ENCODE results near the gene TCP11L1. TPM values are rescaled to one million over a fixed set of nuclear protein-coding genes. Genes with fewer than 3 reads are reported as not detected.
A peak's percentile ranks its signal among the peaks of the same experiment; 100 is the strongest.

TCP11L1 gene
- total and polyA plus RNA-seq, 9 of the 15 experiments (the other 6 are each of a cell fraction or from before 2014, with no cell fraction given): 1.6 to 15.3 (median 5.4) TPM

DNA sequence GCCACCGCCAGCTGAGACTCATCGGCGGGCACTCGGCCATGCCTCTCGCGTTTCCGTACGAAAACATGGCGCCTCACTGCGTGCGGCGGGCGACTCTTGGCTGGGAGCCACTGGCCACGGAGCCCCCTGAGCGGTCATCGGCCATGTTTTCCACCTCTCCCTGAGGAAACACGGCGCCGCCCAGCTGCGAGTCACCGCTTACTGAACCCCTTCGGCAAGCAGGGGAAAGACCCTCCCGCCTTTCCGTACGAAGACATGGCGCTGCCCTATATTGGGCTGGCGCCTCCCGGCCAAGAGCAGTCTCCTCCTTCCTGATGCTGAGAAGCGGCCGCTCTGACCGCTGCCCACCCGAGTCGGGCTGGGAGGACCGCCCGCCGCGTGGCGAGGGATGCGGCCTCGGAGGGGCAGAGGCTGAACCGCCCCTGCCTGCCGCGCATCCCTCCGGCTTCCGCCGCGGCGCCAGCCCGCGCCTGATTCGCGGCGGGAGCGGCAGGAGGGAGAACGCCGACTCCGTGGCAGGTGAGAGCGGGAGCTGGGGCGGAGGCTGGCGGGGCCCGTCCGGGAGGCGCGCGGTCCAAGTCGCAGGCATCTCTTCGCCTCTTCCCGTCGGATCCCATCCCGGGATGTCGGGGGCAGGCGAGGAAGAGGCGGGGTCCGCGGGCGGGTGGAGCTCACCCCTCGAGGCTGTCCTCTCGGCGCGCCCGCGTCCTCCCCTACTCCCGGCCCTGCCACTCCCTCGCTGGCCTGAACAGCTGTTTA lies at the start of gene TCP11L1 (continued):
- TF ChIP-seq, protein P1, sequence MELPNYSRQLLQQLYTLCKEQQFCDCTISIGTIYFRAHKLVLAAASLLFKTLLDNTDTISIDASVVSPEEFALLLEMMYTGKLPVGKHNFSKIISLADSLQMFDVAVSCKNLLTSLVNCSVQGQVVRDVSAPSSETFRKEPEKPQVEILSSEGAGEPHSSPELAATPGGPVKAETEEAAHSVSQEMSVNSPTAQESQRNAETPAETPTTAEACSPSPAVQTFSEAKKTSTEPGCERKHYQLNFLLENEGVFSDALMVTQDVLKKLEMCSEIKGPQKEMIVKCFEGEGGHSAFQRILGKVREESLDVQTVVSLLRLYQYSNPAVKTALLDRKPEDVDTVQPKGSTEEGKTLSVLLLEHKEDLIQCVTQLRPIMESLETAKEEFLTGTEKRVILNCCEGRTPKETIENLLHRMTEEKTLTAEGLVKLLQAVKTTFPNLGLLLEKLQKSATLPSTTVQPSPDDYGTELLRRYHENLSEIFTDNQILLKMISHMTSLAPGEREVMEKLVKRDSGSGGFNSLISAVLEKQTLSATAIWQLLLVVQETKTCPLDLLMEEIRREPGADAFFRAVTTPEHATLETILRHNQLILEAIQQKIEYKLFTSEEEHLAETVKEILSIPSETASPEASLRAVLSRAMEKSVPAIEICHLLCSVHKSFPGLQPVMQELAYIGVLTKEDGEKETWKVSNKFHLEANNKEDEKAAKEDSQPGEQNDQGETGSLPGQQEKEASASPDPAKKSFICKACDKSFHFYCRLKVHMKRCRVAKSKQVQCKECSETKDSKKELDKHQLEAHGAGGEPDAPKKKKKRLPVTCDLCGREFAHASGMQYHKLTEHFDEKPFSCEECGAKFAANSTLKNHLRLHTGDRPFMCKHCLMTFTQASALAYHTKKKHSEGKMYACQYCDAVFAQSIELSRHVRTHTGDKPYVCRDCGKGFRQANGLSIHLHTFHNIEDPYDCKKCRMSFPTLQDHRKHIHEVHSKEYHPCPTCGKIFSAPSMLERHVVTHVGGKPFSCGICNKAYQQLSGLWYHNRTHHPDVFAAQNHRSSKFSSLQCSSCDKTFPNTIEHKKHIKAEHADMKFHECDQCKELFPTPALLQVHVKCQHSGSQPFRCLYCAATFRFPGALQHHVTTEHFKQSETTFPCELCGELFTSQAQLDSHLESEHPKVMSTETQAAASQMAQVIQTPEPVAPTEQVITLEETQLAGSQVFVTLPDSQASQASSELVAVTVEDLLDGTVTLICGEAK (IDR thresholded peaks at IDR 0.05): 0 out of 2 replicates have a peak, but pooled peaks have one; percentile 47
- TF ChIP-seq, protein P1 (CRISPR knock-in tag; IDR thresholded peaks at IDR 0.05): no peak
- no peak for TF ChIP-seq TARDBP (IDR thresholded peaks at IDR 0.05)
- no peak for TF ChIP-seq FOXA3 (CRISPR knock-in tag; conservative IDR thresholded peaks at IDR 0.05 in 1 of 2, IDR thresholded peaks at IDR 0.05 in 1 of 2)
- TF ChIP-seq ELF1 (tag; IDR thresholded peaks at IDR 0.05): peak; percentile 64
- TF ChIP-seq IRF2 (CRISPR knock-in tag; IDR thresholded peaks at IDR 0.05): no peak
- TF ChIP-seq ZKSCAN1 (IDR thresholded peaks at IDR 0.05; ENCODE audit: low read depth, low read length): peak; percentile 89
- TF ChIP-seq POLR2AphosphoS5 (IDR thresholded peaks at IDR 0.05; ENCODE audit: control insufficient read depth, insufficient read depth, low read depth, low read length): no peak; the same call in 1 of the 2 replicates
- TF ChIP-seq U2AF2 (optimal IDR thresholded peaks at IDR 0.05; ENCODE audit: low read depth, low read length): no peak
- TF ChIP-seq ZNF140 (CRISPR knock-in tag; IDR thresholded peaks at IDR 0.05): no peak
- TF ChIP-seq, protein P2, sequence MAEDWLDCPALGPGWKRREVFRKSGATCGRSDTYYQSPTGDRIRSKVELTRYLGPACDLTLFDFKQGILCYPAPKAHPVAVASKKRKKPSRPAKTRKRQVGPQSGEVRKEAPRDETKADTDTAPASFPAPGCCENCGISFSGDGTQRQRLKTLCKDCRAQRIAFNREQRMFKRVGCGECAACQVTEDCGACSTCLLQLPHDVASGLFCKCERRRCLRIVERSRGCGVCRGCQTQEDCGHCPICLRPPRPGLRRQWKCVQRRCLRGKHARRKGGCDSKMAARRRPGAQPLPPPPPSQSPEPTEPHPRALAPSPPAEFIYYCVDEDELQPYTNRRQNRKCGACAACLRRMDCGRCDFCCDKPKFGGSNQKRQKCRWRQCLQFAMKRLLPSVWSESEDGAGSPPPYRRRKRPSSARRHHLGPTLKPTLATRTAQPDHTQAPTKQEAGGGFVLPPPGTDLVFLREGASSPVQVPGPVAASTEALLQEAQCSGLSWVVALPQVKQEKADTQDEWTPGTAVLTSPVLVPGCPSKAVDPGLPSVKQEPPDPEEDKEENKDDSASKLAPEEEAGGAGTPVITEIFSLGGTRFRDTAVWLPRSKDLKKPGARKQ (CRISPR knock-in tag; IDR thresholded peaks at IDR 0.05): no peak
- no peak for TF ChIP-seq RFX5 (IDR thresholded peaks at IDR 0.05; ENCODE audit: low read depth, low read length)
- peak; percentile 42; the same call in 1 of the 2 replicates for TF ChIP-seq STAG1 (CRISPR knock-in tag; IDR thresholded peaks at IDR 0.05; ENCODE audit: borderline replicate concordance)
- TF ChIP-seq SETDB1 (IDR thresholded peaks at IDR 0.05; ENCODE audit: low read length): no peak
- no peak for TF ChIP-seq USF1 (CRISPR knock-in tag; IDR thresholded peaks at IDR 0.05)
